Measurements from ENCODE around the gene TNFSF9.
A peak's percentile ranks its signal among the peaks of the same experiment; 100 is the strongest.

Gene TNFSF9

GRCh38 chr19:6528544-6529121 is 2.2 kb upstream of the TNFSF9 start:
- H3K4me3 ChIP-seq (ENCODE audit: low read depth, low read length): peak overlapping the region; percentile 98
- peak; percentile 78 for DNase-seq (ENCODE audit: low read depth)
- TF ChIP-seq CTCF (IDR thresholded peaks at IDR 0.05; ENCODE audit: insufficient read depth, low read depth, low read length, missing control alignments): no peak

- TF ChIP-seq CTCF (IDR thresholded peaks at IDR 0.05; ENCODE audit: insufficient read depth, low read depth, low read length, missing control alignments): no peak
- no peak for DNase-seq (ENCODE audit: low read depth)
- H3K4me3 ChIP-seq (ENCODE audit: low read depth, low read length): peak overlapping the region; percentile 98
These were observed 1.5 kb upstream of the TNFSF9 start for GRCh38 chr19:6529351-6529750.

- no peak for TF ChIP-seq CTCF (IDR thresholded peaks at IDR 0.05; ENCODE audit: insufficient read depth, low read depth, low read length, missing control alignments)
- H3K4me3 ChIP-seq (ENCODE audit: low read depth, low read length): peak overlapping the region; percentile 98
- no peak for DNase-seq (ENCODE audit: low read depth)
These were observed 865 bp upstream of the TNFSF9 start for GRCh38 chr19:6529937-6530385.

GRCh38 chr19:6531163-6531955 is 533 bp downstream of the TNFSF9 start:
- peak overlapping the region; percentile 98 for H3K4me3 ChIP-seq (ENCODE audit: low read depth, low read length)
- DNase-seq (ENCODE audit: low read depth): peak; percentile 29
- TF ChIP-seq CTCF (IDR thresholded peaks at IDR 0.05; ENCODE audit: insufficient read depth, low read depth, low read length, missing control alignments): no peak

GRCh38 chr19:6531956-6532243 is 1.1 kb downstream of the TNFSF9 start:
- no peak for DNase-seq (ENCODE audit: low read depth)
- H3K4me3 ChIP-seq (ENCODE audit: low read depth, low read length): peak overlapping the region; percentile 98
- TF ChIP-seq CTCF (IDR thresholded peaks at IDR 0.05; ENCODE audit: insufficient read depth, low read depth, low read length, missing control alignments): no peak

GRCh38 chr19:6532244-6532999 is 1.6 kb downstream of the TNFSF9 start:
- peak; percentile 88 for DNase-seq (ENCODE audit: low read depth)
- TF ChIP-seq CTCF (IDR thresholded peaks at IDR 0.05; ENCODE audit: insufficient read depth, low read depth, low read length, missing control alignments): no peak
- peak overlapping the region; percentile 98 for H3K4me3 ChIP-seq (ENCODE audit: low read depth, low read length)

Measured in GM12865 (cell line).